Type B pancreatic cell (in vitro differentiated cells): Measurements from ENCODE around the gene DLX3. TPM values are rescaled to one million over a fixed set of nuclear protein-coding genes. Genes with fewer than 3 reads are reported as not detected.

Experiments
- DNase-seq: peaks from one replicate; pipeline ENCODE4 v3.0.0; 2021; ENCODE audit warnings: mixed read lengths; ENCODE audit not compliant: unreplicated experiment; ENCODE audit errors: extremely low spot score
- H3K27ac Mint-ChIP-seq: 2 replicates; pipeline ENCODE4 v1.8.0; 2021; ENCODE audit warnings: mild to moderate bottlenecking, mixed read lengths
- H3K27me3 Mint-ChIP-seq: 2 replicates; pipeline ENCODE4 v1.8.0; 2021; ENCODE audit warnings: mixed read lengths
- H3K36me3 Mint-ChIP-seq: 2 replicates; pipeline ENCODE4 v1.8.0; 2021; ENCODE audit warnings: mixed read lengths
- H3K4me1 Mint-ChIP-seq: one replicate; pipeline ENCODE4 v1.8.0; 2021; ENCODE audit warnings: mixed read lengths; ENCODE audit not compliant: unreplicated experiment
- H3K4me3 Mint-ChIP-seq: 2 replicates; pipeline ENCODE4 v1.8.0; 2021; ENCODE audit warnings: mild to moderate bottlenecking, mixed read lengths
- H3K9me3 Mint-ChIP-seq: 2 replicates; pipeline ENCODE4 v1.8.0; 2021; ENCODE audit warnings: mixed read lengths
- total RNA-seq: library from RNA; stranded (reverse); gene quantifications from 2 replicates; pipeline ENCODE4 v1.2.1, GENCODE V29; 2021; ENCODE audit warnings: low replicate concordance
- TF ChIP-seq, protein P1 (sequence below): fragments of 200-600 bp; sonication (generic); conservative IDR thresholded peaks from 2 replicates; pipeline ENCODE4 v1.5.0; 2021; ENCODE audit warnings: antibody characterized with exemption, mild to moderate bottlenecking

The DLX3 gene
- total RNA-seq, 1 donor from 2014 or later, result 15.9 TPM

DNA sequence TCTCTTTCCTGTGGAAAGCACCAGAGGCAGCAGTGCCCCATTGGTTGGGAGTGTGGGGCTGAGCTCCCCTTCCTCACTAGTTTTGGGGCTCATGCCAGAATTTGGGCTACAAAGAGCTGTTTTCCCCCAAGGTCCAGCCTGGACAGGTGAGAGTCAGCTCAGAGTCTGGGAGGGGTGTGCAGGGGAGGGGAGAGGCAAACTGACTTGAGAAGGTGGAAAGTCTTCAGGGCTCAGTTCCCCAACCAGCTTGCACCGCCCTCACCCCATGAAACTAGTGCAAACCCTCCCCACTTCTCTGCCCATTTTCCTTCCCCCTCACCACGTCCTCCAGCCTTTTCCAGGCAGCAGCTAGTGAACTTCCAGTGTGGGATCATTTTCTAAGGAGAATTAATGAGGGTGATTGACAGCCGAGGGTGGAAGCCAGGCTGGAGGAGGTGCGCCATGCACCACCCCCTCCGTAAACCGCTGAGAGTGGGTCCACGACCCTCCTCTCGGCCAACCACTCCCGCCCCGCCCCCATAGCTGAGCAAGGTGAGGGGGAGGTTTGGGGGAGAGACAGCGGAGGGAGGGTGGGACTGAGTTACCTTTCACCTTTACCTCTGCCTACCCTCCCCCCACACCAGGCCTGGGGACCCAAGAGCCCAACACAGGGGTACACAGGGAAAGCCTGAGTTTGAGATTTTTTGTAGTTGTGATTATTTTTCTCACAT is 32.3 kb downstream of the DLX3 start:
- H3K27ac Mint-ChIP-seq, result peak overlapping the region; percentile 65
- H3K4me1 Mint-ChIP-seq, result peaks cover 21% of the 10 kb centered on the region
- DNase-seq, result no peak
- peaks cover 12% of the 10 kb centered on the region for H3K36me3 Mint-ChIP-seq
- peak overlapping the region; percentile 77 for H3K4me3 Mint-ChIP-seq
- TF ChIP-seq, protein P1, sequence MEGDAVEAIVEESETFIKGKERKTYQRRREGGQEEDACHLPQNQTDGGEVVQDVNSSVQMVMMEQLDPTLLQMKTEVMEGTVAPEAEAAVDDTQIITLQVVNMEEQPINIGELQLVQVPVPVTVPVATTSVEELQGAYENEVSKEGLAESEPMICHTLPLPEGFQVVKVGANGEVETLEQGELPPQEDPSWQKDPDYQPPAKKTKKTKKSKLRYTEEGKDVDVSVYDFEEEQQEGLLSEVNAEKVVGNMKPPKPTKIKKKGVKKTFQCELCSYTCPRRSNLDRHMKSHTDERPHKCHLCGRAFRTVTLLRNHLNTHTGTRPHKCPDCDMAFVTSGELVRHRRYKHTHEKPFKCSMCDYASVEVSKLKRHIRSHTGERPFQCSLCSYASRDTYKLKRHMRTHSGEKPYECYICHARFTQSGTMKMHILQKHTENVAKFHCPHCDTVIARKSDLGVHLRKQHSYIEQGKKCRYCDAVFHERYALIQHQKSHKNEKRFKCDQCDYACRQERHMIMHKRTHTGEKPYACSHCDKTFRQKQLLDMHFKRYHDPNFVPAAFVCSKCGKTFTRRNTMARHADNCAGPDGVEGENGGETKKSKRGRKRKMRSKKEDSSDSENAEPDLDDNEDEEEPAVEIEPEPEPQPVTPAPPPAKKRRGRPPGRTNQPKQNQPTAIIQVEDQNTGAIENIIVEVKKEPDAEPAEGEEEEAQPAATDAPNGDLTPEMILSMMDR, result no peak
- no peaks in the 10 kb centered on the region for H3K9me3 Mint-ChIP-seq
- peaks cover 71% of the 10 kb centered on the region for H3K27me3 Mint-ChIP-seq

DNA sequence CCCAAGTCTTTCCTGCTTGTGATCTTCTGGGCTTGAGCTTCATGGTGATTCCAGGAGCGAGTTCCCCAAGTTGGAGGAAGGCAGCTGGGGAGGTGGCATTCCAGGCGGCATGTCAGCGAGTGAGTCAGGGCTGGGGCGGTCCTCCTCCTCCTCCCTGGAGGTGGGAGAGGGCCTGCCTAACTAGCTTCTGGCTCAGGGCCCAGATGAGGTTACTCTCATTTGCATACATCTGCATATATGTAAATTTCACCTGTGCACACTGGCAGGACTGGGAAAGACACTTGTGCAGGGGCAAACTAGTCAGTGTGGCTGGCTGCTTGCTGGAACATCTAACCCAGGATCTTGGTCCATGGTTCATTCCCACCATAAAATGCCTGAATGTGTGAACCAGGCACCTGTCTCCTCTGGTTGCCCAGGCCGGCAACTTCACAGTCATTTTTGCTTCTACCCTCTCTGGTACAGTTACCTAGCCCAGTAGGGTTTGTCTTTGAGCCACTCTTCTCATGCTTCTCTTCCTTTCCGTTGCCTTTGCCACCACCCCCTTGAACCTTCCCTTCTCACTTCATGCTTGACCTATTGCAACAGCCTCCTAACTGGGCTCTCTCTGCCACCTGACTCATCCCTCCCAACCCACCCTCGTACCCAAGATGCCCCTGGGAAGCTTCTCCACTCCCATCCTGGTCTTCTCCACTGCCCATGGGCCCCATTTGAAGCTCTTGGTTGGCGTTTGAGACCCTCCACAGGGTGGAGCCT is 35.7 kb downstream of the DLX3 start:
- Mint-ChIP-seq H3K4me1 (peaks cover 11% of the 10 kb centered on the region), H3K4me3 (no peak overlapping the region), H3K27ac (no peak overlapping the region), H3K27me3 (peaks cover 50% of the 10 kb centered on the region), H3K36me3 (peaks cover 3% of the 10 kb centered on the region), H3K9me3 (no peaks in the 10 kb centered on the region)
- DNase-seq, result no peak
- TF ChIP-seq, protein P1, result no peak

DNA sequence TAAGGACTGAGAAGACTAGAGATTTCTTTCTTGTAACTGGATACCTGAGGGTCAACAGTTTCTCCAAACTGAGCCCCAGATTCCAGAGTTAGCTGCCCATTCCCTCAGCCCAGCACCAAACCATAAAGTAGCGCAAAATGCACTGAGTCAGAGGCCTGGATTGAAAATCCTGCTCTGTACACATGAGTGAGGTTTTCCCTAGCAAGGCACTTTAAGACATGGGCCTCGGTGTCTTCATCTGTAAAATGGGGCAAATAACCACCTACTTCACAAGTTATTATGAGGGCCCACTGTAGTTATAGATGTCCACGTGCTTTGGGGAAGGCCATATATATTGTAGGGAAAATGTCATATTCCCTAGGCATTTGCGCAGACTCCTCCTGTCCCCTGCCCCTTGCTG is 36.3 kb downstream of the DLX3 start:
- H3K27me3 Mint-ChIP-seq, result peaks cover 49% of the 10 kb centered on the region
- TF ChIP-seq, protein P1, result no peak
- no peak for DNase-seq
- no peak overlapping the region for H3K4me3 Mint-ChIP-seq
- peaks cover 6% of the 10 kb centered on the region for H3K4me1 Mint-ChIP-seq
- no peaks in the 10 kb centered on the region for H3K9me3 Mint-ChIP-seq
- peaks cover 3% of the 10 kb centered on the region for H3K36me3 Mint-ChIP-seq
- no peak overlapping the region for H3K27ac Mint-ChIP-seq

DNA sequence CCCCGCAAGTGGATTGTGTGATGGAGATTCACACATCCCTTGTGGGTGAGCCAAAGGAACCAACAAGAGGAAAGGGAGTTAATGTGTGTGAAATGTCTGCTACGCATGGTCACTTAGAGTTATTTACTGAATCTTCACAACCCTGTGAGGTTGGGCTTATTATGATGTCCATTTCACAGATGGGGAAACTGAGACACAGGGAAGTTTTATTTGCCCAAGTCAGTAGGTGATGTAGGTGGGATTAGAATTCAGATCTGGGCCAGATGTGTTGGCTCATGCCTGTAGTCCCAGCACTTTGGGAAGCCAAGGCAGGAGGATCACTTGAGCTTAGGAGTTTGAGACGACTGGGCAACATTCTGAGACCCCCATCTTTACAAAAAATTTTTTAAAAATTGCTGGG is 37.7 kb downstream of the DLX3 start:
- no peak overlapping the region for H3K27ac Mint-ChIP-seq
- H3K9me3 Mint-ChIP-seq, result no peaks in the 10 kb centered on the region
- peaks cover 45% of the 10 kb centered on the region for H3K27me3 Mint-ChIP-seq
- H3K4me1 Mint-ChIP-seq, result peaks cover 8% of the 10 kb centered on the region
- no peak overlapping the region for H3K4me3 Mint-ChIP-seq
- H3K36me3 Mint-ChIP-seq, result no peaks in the 10 kb centered on the region
- TF ChIP-seq, protein P1, result no peak
- DNase-seq, result no peak

DNA sequence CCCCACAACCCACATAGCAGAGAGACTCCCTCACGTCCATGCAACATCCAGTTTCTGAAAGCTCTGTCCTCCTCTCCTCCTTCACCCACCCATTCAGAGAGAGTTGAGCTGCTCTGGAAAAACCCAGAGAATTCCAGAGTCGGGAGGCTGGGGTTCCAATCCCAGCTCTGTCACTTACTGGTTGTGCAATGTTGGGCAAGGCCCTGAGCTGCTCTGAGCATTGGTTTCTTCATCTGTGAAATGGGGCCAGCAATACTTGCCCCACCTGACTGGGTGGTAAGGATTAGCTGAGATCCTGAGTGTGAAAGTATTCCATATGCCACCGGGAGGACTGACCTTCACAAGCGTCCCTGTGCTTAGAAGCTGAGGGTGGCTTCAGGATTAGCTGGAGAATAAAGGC is 38.2 kb downstream of the DLX3 start:
- Mint-ChIP-seq H3K27me3 (peaks cover 43% of the 10 kb centered on the region), H3K36me3 (no peaks in the 10 kb centered on the region), H3K4me3 (no peak overlapping the region), H3K4me1 (peaks cover 10% of the 10 kb centered on the region), H3K9me3 (no peaks in the 10 kb centered on the region), H3K27ac (no peak overlapping the region)
- TF ChIP-seq, protein P1, result no peak
- no peak for DNase-seq
